Measurements from ENCODE around the gene PSEN2.

- no peak for TF ChIP-seq CTCF (IDR thresholded peaks at IDR 0.05)
- peak; percentile 79 to 83 for TF ChIP-seq POLR2A (IDR thresholded peaks at IDR 0.05)
- TF ChIP-seq POLR2AphosphoS5 (IDR thresholded peaks at IDR 0.05), result peak in 2 of 3 donors; percentile 55 to 61
- TF ChIP-seq EP300 (IDR thresholded peaks at IDR 0.05), result no peak
Observed at GRCh38 chr1:226939438-226940028, 69.1 kb downstream of the PSEN2 start.

All from suprapubic skin (tissue), 4 donors.